Mesothelial cell of epicardium (in vitro differentiated cells): ENCODE measurements around the gene EMILIN1. TPM values are rescaled to one million over a fixed set of nuclear protein-coding genes. Genes with fewer than 3 reads are reported as not detected.

Experiments
- DNase-seq, 2 experiments: peaks; one replicate each; pipeline ENCODE4 v3.0.0; 2021; ENCODE audit warnings: low spot score in 2 of 2; ENCODE audit not compliant: unreplicated experiment in 2 of 2
- H3K27ac Mint-ChIP-seq: 2 replicates; pipeline ENCODE4 v1.8.0; 2021; ENCODE audit warnings: mixed read lengths
- H3K27me3 Mint-ChIP-seq: 2 replicates; pipeline ENCODE4 v1.8.0; 2021; ENCODE audit warnings: low read depth, mixed read lengths
- H3K36me3 Mint-ChIP-seq: 2 replicates; pipeline ENCODE4 v1.8.0; 2021; ENCODE audit warnings: mixed read lengths
- H3K4me1 Mint-ChIP-seq: 2 replicates; pipeline ENCODE4 v1.8.0; 2021; ENCODE audit warnings: mixed read lengths
- H3K4me3 Mint-ChIP-seq: 2 replicates; pipeline ENCODE4 v1.8.0; 2021; ENCODE audit warnings: mild to moderate bottlenecking, moderate library complexity, mixed read lengths
- H3K9me3 Mint-ChIP-seq: 2 replicates; pipeline ENCODE4 v1.8.0; 2021; ENCODE audit warnings: mixed read lengths
- total RNA-seq: library from RNA; stranded (reverse); gene quantifications from 3 replicates; pipeline ENCODE4 v1.2.1, GENCODE V29; 2021
- TF ChIP-seq, protein P1 (sequence below): fragments of 200-600 bp; sonication (generic); IDR thresholded peaks from one replicate; pipeline ENCODE4 v1.5.0; 2021; ENCODE audit warnings: antibody characterized with exemption; ENCODE audit not compliant: unreplicated experiment

EMILIN1 gene
- total RNA-seq, 1 donor from 2014 or later, result 179 TPM

DNA sequence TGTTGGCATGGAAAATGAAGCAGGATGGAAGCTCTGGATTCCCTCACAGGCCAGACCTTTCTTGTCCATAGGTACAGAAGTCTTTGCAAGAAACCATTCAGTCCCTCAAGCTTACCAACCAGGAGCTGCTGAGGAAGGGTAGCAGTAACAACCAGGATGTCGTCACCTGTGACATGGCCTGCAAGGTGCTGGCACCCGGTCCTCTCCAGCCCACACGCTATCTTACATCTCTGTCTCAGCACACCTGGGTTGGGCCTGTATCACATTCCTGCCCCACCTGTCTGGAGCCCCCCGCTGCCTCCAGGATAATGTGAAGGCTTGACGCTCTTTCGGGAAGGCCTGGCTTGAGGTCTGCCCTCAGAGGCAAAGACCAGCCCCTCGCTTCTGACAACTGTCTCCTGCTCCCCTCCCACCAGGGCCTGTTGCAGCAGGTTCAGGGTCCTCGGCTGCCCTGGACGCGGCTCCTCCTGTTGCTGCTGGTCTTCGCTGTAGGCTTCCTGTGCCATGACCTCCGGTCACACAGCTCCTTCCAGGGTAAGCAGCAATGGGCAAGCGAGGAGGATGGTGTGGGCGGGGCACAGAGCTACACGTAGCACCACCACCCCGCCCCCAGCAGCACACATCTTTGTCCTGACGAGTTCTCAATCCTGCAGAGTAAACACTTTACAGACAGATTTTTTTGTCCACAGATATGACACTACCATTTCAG, 39.6 kb upstream of the EMILIN1 start:
- Mint-ChIP-seq H3K4me3 (no peak overlapping the region), H3K9me3 (no peaks in the 10 kb centered on the region), H3K27me3 (no peaks in the 10 kb centered on the region), H3K4me1 (peaks cover 9% of the 10 kb centered on the region), H3K27ac (no peak overlapping the region), H3K36me3 (peaks cover 13% of the 10 kb centered on the region)
- TF ChIP-seq, protein P1, sequence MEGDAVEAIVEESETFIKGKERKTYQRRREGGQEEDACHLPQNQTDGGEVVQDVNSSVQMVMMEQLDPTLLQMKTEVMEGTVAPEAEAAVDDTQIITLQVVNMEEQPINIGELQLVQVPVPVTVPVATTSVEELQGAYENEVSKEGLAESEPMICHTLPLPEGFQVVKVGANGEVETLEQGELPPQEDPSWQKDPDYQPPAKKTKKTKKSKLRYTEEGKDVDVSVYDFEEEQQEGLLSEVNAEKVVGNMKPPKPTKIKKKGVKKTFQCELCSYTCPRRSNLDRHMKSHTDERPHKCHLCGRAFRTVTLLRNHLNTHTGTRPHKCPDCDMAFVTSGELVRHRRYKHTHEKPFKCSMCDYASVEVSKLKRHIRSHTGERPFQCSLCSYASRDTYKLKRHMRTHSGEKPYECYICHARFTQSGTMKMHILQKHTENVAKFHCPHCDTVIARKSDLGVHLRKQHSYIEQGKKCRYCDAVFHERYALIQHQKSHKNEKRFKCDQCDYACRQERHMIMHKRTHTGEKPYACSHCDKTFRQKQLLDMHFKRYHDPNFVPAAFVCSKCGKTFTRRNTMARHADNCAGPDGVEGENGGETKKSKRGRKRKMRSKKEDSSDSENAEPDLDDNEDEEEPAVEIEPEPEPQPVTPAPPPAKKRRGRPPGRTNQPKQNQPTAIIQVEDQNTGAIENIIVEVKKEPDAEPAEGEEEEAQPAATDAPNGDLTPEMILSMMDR, result no peak
- DNase-seq, result no peak

DNA sequence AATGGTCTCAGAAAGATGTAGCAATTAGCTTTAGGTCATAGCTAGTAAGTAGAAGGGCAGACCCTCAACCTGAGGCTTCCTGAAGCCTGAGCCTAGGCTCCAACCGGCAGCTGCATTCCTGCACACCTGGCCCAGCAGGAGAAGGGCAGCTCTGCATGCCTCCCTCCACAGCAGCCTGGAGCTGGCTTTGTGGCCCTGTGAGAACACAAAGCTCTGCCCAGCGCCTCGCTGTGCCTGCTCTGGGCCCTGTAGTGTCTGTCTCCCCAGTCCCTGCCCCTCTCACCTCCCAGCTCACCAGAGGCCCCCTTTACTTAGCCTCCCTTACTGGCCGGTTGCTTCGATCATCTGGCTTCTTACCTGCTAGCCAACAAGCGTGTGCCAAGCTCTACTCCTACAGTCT, 39.0 kb upstream of the EMILIN1 start:
- H3K27me3 Mint-ChIP-seq, result no peaks in the 10 kb centered on the region

DNA sequence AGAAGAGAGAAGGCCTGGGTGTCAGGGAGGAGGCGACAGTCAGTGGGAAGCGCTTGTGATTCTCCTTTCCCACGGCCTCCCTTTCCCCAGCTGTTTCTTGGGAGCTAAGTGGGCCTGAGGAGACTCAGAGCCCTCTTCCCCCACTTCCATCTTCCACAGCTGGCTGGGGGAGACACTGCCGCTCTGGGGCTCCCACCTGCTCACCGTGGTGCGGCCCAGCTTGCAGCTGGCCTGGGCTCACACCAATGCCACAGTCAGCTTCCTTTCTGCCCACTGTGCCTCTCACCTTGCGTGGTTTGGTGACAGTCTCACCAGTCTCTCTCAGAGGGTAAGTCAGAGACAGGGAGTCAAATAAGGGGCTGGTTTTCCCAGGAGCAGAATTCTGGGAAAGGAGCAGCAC, 38.5 kb upstream of the EMILIN1 start:
- Mint-ChIP-seq H3K27ac (no peak overlapping the region), H3K4me1 (peaks cover 3% of the 10 kb centered on the region), H3K4me3 (no peak overlapping the region), H3K9me3 (no peaks in the 10 kb centered on the region), H3K36me3 (peaks cover 13% of the 10 kb centered on the region), H3K27me3 (no peaks in the 10 kb centered on the region)
- DNase-seq, result no peak
- TF ChIP-seq, protein P1, result no peak

More for the DNA sequence above, 39.0 kb upstream of the EMILIN1 start:
- Mint-ChIP-seq H3K36me3 (peaks cover 13% of the 10 kb centered on the region), H3K27ac (no peak overlapping the region), H3K9me3 (no peaks in the 10 kb centered on the region), H3K4me1 (peaks cover 4% of the 10 kb centered on the region), H3K4me3 (no peak overlapping the region)
- no peak for DNase-seq
- TF ChIP-seq, protein P1, result no peak

DNA sequence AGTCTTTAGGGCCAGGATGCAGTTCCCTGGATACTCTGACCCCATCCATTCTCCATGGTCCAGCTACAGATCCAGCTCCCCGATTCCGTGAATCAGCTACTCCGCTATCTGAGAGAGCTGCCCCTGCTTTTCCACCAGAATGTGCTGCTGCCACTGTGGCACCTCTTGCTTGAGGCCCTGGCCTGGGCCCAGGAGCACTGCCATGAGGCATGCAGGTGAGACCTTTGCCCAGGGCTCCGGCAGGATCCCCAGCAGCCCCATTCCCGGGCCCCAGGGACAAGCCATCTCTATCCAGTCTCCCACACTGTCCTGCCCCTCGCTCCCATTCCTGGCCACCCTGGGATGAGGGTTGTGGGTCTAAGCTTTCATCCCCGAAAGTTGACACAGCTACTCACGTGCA, 38.1 kb upstream of the EMILIN1 start:
- H3K9me3 Mint-ChIP-seq, result no peaks in the 10 kb centered on the region
- H3K4me1 Mint-ChIP-seq, result no peaks in the 10 kb centered on the region
- H3K4me3 Mint-ChIP-seq, result no peak overlapping the region
- no peaks in the 10 kb centered on the region for H3K27me3 Mint-ChIP-seq
- DNase-seq, result no peak
- TF ChIP-seq, protein P1, result no peak
- peaks cover 11% of the 10 kb centered on the region for H3K36me3 Mint-ChIP-seq
- no peak overlapping the region for H3K27ac Mint-ChIP-seq

DNA sequence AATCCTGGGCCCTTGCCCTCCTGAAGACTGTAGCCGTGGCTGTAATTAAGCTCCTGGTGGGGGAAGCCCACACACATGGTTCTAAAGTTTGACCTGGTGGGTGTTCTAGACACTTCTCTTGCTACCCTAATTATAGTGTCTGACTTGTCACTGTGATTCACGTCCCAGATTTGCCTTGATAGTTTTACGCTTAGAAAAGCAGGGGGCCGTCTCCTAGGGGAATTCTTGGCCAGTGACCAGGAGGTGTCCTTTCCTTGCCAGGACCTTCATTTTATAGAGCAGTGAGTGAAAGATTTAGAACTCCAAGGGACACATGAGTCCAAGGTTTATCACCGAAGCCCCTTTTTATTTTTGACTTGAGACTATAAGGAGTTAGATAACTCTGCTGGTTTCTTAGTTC, 36.7 kb upstream of the EMILIN1 start:
- peaks cover 6% of the 10 kb centered on the region for H3K36me3 Mint-ChIP-seq
- H3K27me3 Mint-ChIP-seq, result no peaks in the 10 kb centered on the region
- no peaks in the 10 kb centered on the region for H3K4me1 Mint-ChIP-seq
- TF ChIP-seq, protein P1, result no peak
- H3K9me3 Mint-ChIP-seq, result no peaks in the 10 kb centered on the region
- H3K4me3 Mint-ChIP-seq, result no peak overlapping the region
- H3K27ac Mint-ChIP-seq, result no peak overlapping the region
- no peak for DNase-seq
